COR-L47 (cell line): Measurements from ENCODE around the gene CCDC60.
"Not testable (repeated sequence)": the region's sequence is repeated elsewhere in the genome, so short reads cannot be mapped to it uniquely, and the experiment has no call there.

Experiments
- DNase-seq: peaks from one replicate; lab custom pipeline; 2025; lab: John Stamatoyannopoulos, UW

The CCDC60 gene

DNA sequence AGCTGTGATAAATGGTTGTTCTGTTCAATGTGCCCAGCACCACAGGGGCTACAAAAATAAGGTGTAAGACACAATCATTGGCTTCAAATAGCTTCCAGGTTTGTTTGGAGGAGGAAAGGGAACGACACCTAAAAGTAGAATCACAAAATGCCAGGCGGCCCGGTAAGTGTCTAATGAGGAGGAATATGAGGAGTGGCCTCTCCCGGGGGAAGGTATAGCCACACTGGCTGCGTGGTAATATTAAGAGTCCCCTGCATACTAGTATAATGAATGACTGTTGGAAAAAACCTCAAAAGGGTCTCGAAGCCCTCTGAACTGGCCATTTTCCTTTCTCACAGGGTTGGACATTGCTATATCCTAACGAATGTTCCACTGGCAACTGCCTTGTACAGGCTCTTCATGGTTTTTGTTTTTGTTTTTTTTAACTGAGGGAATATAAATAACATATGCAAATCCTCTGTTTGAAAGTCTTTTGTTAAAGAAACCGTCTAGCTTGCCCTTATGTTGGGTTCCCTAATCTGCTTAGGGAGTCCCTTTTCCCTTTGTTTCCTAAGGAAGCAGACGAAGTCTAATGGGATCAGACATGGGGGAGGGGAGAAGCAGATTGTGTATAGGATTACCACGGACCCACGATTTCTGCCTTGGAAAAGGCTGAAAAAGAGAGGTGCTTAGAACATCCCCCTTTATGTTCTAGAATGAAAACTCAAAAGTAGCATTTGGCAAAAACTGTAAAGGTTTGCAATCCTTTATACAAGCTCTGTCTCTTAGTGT is 4.2 kb downstream of the CCDC60 start:
- DNase-seq = no peak

DNA sequence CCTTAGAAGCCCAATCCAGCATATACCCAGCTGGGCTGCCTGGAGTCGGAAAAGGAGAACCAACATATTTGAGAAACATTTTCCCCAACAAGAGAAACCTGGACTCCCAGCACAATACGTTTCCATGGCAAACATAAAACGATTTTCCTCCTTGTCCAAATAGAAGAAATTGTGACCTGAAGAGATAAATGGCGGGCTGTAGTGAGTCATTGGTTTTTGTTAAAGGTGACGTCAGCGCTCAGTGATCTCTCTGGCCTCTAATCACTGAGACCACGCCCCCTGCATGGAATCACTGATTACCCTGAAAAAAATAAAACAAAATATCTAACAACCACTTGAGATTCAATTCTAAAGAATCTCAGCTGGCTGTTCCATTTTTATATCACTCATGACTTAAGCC is 6.0 kb downstream of the CCDC60 start:
- DNase-seq = no peak

DNA sequence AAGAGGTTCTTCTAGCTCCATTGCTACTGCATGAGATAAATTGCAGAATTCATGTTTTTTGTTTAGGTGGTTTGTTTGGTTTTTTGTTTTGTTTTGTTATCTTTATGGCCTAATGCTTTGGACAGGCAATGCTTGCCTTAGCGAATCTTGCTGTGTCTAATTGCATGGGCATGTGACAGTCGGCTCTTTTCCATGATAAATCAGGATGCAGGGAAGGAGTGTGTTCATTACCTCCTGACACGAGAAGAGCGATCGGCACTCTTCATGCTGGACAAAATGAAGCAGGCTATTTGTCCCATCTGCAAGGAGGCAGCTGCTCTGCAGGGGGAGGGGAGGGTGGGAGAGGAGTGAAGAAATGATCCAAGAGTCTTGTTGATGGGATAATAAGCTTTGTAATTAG is 6.5 kb downstream of the CCDC60 start:
- DNase-seq = no peak

DNA sequence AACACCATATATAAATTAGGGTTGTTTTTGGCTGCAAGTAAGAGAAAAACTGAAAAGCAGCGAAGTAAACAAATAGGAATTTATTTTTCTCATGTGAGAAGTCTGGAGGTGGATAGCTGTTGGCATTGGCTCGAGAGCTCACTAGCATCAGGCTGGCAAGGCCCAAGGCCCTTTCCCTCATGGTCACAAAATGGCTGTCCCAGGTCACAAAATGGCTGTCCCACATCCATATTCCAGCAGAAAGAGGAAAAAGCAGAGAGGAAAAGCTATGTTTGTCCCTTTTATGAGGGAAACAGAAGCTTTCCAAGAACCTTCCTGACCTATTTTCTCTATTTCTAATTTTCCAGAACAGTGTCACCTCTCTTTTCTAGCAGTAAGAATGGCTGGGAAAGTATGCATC is 7.5 kb downstream of the CCDC60 start:
- DNase-seq = no peak

DNA sequence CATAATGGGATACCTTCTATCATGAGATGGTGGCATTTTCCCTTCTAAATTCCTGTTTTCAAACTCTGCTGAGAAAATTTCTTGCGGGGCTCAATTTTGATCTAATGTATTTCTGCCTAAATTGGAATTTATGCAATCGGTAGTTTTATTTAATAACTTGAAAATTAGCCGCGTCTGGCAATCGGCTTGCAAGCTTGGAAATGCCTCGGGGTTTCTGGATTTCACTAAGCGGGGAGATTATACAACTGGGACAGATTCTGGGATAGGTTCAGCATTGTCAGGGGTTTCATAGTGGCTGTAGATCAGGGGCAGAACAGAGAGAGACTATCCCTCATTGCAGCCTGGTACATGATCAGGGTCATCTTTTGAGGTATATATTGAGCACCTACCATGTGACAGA is 8.6 kb downstream of the CCDC60 start:
- no peak for DNase-seq

DNA sequence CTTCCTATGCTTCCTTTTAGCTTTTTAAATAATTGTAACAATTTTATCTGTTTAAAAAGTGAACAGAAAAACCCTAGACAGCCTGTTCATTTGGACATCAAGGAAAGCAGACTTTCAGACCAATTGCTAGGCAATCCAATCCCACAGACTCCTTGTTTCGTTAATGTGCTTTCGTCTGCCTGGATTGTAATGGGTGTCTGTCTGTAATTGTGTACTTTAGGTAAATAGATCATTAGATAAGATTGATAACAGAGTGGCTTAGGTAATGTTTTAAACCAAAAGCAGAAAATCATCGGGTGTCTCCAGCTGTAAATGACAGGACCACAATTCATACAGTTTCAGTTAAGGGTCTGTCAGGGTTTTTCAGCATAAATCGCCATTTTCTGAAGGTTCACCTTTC is 19.6 kb downstream of the CCDC60 start:
- DNase-seq = peak; percentile 51

DNA sequence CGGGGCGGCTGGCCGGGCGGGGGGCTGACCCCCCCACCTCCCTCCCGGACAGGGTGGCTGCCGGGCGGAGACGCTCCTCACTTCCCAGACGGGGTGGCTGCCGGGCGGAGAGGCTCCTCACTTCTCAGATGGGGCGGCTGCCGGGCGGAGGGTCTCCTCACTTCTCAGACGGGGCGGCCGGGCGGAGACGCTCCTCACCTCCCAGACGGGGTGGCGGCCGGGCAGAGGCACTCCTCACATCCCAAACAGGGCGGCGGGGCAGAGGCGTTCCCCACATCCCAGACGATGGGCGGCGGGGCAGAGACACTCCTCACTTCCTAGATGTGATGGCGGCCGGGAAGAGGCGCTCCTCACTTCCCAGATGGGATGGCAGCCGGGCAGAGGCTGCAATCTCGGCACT is 25.8 kb downstream of the CCDC60 start:
- not testable (repeated sequence) for DNase-seq

DNA sequence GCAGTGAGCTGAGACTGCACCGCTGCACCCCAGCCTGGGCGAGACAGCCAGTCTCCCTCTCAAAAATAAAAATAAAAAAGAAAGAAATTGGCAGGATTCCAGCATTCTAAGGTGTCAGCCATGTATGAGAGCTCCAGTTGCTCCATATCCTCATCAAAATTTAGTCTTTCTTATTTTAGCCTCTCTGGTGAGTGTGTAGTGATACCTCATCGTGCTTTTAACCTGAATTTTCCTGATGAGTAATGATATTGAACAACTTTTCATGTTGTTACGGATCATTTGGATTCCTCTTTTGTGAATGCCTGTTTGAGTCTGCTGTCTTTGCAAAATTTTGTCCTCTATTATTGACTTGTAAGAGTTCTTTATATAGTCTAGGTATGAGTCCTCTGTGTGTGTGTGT is 28.5 kb downstream of the CCDC60 start:
- DNase-seq = no peak

DNA sequence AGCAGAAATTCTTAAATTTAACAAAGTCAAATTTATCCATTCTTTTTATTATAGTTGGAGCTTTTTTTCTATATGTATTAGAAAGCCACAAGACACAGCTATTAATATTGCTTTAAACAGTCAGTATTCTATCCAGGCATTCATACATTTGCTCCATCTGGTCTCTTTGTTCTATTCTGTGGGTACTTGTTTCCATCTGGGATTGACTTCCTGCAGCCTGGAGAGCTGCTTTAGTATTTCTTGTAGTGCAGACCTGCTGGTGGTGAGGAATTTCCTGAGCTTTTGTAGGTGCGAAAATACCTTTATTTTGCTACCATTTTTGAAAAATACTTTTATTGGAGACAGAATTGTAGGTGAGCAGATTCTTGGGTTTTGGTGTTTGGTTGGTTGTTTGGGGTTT is 29.0 kb downstream of the CCDC60 start:
- DNase-seq = no peak

DNA sequence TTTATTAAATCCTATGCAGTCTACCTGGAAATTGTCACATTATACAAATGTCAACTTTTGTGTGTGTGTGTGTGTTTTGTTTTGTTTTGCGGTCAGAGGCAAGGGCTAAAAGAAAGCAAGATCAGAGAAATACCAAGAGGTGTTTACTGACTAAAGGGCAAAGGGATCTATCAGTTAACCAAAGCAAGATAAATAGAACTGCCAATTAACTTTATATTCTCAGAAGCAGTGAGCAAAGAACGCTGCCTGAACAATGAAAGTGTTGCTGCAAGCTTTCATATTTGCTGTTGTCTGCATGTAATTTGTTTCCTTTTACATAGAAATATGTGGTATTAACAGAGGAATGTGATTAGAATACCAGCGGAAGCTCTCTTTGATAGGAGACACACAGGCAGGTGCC is 30.9 kb downstream of the CCDC60 start:
- no peak for DNase-seq

DNA sequence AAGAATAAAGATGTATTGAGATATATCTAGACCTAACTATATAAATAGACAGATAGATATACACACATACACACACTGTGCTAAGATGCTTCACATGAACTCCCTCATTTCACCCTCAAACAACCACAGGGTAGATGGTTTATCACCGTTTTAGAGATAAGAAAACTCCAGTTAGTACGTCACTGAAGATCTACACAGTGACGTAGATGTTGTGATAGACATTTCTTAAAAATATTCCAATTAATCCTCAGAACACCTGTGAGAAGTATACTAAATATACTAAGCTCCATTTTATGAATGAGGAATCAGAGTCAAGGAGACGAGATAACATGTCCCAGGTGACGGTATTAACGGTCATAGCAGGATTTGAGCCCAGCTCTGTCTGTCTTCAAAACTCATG is 31.5 kb downstream of the CCDC60 start:
- DNase-seq = no peak

DNA sequence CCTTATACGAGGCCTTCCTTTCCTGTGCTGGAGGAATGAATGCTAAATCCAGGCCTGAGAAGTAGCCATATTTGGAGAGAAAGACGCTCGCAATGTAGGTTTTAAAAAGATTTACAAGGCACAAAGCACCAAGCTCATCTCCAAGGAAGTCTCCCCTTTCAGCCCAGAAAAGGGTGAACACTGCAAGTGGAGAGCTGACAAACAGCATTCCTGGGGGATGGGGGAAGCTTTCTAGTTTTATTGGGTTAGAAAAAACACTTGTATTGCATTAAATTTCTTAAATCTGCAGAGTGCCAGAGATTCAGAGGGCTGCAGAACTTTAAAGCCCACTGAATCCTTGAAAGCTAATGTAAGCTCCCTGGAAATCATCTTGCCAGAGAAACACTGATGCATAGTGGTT is 34.6 kb downstream of the CCDC60 start:
- DNase-seq = no peak

DNA sequence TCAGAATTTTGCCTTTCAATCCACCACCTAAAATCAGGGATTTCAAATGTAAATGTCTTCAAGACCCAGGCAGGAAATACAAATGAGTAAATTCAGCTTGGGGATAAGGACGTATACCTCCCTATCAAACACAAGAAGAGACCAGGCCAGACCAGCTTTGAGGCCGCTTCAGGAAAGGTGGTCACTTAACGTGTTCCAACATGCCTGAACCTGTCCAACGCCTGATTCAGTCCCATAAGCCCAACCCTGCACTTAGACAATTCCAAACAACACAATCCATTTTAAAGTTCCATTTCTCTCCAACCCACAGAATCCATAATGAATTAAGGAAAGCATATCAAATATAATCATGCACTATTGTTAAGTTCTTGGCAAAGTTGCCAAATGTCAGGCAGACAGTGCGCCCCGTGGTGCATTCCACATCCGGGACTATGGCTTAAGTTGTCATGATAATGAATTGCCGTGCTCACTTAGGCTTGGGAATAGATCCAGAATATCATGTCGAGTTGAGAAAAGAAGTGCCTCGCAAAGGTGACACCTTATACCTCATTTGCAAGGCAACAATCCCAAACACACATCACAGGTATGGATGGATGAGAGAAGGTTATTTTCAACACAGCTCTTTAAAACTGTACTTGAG is 35.5 kb downstream of the CCDC60 start:
- DNase-seq = peak; percentile 93

DNA sequence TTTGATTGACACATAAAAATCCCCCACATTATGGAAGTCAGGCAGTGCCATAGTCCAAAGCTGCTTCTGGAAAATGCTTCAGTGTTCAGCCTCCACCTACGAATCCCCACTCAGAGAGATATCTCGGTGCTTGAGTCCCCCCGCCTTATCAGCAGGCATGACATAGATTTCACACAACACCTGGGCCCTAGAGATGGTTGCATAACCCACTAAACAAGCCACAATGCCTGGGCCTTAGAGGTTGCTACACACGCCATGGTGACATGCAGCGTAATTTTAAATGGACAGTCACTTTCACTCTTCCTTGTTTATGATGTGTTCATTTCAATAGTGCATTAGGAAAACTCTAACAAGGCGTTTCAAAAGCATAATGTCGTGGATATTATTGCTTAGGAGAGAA is 38.0 kb downstream of the CCDC60 start:
- DNase-seq = no peak

DNA sequence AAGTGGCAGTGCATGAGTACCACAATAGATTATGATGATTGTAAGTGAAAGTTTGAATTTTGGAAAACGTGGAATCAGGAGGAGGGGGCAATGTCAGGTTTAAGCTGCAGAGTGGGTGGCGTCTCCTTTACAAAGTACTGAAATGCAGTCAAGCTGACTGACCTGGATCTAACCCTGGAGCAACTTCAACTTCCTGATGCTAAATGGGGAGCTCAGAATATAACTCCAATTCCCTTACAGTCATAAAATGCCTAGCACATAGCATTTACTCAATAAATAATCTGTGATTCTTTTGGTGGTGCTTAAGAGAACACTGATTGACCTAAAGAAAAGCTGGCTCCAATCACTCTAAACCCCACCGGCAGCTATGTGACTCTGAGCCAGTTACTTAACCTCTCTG is 38.5 kb downstream of the CCDC60 start:
- DNase-seq = no peak

DNA sequence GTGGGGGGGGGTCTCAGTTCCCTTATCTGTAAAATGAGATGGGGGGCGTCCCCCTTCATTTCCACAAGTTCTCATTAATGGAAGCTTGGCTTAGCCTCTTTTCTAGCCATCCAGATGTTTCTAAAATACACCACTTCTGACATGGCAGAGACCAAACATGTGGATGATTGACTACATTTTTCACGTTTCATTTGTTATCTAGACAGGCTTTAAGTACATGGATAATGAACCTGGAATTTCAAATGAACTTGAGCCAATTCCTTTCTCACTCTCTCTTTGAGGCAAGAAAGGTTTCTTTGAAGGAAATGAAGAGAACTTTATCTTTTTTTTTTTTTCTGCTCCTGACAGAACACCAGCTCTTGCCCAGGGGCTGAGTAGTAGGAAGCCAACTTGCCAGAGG is 39.1 kb downstream of the CCDC60 start:
- no peak for DNase-seq

DNA sequence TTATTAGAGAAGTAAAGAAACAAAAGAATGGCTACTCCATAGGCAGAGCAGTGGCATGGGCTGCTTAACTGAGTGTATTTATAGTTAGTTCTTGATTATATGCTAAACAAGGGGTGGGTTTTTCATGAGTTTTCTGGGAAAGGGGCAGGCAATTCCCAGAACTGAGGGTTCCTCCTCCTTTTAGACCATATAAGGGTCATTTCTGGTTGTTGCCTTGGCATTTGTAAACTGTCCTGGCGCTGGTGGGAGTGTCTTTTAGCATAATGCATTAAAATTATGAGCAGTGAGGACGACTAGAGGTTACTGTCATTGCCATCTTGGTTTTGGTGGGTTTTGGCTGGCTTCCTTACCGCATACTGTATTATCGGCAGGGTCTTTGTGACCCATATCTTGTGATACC is 40.1 kb downstream of the CCDC60 start:
- DNase-seq = no peak

DNA sequence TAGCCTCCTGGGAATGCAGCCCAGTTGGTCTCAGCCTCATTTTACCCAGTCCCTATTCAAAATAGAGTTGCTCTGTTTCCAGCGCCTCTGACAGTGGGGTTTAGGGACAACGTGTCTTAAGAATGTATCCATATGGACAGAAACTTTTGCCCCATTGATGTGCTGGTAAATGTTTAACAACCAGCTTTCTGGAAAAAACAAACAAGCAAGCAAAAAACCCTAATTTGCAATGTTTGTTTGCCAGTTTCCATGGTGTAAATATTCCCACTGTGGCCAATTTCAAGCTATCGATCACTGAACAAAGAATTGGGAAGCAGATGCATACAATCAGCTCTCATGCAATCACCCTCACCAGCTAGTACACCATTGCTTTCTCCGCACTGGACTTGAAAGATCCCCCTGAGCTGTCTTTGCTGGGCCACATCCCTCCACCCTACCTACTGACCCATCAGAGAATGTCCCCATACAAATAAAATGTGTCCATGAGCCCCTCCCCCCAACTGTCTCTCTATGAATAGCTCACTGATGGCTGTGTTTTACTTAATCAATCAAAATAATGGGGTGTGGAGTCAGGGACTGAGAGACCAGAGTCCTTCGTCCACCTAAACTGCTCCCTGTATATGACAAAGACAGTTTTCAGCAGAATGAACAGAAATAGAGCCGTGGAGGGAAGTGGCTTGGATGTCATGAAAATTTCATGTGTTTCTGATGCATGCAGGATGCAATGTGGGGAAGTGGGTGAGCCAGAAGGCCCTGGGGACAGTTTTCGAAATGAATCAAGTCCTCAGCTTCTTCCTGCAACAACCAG is 40.8 kb downstream of the CCDC60 start:
- no peak for DNase-seq

DNA sequence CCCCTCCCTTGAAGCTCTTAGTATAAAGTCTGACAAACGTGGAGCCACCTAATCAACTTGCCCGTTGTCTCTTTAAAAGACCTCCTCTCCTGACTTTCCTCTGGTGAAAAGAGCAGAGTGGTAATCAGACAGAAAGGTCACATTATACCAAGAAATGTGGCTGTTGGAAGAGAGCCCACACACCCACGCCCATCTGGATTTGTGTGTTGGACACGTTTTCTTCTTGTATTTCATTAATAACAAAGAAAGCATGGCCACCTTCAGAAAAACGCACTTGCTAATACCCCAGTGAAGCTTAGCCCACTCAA is 41.3 kb downstream of the CCDC60 start:
- no peak for DNase-seq

DNA sequence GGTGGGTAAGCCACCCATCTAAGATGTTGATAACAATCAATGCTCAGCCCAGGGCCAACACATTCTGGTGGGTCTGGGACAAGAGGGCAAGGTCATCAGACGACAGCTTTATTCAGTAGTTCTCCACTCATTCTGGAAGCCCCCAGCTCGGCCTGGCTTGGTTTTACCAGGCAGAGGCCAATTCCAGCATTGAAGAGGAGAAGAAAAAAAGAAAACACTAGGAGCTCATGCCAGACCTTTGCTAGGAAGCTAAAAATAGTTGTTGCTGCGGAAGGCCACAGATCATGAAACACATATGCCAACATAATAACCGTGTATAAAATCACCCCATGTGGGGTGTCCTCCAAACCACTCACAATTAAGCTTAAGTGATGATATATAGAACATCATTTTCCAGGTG is 44.4 kb downstream of the CCDC60 start:
- DNase-seq = no peak

DNA sequence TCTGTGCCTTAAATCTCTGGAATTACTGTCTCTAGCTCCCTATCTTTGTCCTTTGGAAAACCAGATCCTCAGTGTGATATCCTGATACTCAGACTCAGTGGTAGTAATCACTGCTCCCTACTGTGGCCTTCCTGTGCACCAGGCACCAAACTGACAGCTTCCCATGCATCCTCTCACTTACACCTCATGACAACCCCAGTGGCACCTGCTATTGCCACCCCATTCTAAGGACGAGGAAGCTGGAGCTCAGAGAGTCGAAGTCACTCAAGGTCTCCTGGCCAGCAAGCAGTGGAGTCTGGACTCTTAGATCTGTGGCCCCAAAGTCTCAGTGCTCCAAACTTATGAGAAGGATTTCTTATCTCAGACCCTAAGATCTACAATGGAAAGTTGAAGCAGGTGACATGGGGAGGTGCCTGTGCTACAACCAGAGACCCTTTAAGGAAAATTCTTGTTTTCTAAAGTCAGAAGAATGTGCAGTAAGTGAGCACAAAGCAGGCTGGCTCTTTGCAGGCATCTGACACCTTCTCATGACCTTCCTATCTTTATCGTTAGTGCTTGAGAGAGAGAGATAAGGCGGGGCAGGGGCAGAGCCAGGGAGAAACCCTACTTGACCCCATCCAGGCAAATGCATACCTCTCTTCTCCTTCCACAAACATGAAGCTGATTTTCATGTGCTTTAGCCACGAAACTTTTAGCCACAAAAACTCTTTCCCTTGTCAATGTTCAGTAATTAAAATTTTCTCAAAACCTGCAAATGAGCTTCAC is 47.1 kb downstream of the CCDC60 start:
- DNase-seq = no peak

DNA sequence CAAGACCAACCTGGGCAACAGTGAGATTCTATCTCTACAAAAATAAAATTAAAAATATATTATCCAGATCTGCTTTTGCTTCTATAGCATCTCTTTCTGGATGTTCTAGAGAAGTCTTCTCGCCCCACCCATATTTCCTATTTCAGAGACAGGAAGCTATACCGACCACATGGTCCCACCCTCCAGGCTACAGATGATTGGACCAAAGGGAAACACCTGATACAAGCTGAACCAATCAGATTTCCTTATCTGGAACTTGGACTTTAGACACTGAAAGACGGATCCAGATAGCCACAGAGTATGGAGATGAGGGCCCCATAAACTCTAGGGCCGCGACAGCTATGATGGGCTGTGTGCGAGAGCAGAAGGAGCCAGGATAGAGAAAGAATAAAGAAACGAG is 48.7 kb downstream of the CCDC60 start:
- no peak for DNase-seq

DNA sequence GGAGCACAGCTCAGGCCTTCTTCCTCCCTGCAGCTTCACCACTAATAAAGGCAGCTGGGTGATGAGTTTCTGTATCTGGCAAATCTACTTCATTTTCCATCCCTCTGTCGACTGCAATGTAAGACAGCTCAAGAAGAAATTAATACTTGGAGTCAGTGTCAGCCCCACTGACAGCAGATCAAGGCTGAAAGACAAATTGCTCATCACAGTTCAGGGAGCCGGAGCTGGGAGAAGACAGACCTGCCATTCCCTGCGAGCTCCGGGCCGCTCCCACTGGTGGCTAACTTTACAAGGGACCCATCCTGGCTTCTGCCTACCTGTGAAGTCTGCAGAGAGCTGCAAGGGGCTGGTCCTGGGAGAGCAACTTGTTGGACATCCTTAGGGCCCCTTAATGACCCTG is 49.8 kb downstream of the CCDC60 start:
- no peak for DNase-seq
